GM21529 (cell line): Measurements from ENCODE around the gene TMC3.
"Not testable (repeated sequence)": the region's sequence is repeated elsewhere in the genome, so short reads cannot be mapped to it uniquely, and the experiment has no call there.

Experiments
- ATAC-seq: cut with Tn5 transposase; IDR thresholded peaks from one replicate; pipeline ENCODE4 v1.9.1; 2021; ENCODE audit not compliant: unreplicated experiment

The TMC3 gene

GRCh38 chr15:81373775-81374395 lies at the start of gene TMC3:
TSS of gene TMC3 (minus strand) at chr15:81374213. CDS start at chr15:81374077, 136 bp downstream.
- no peak for ATAC-seq

- no peak for ATAC-seq
Observed at GRCh38 chr15:81421461-81421860, 47.4 kb upstream of the TMC3 start.

- no peak for ATAC-seq
Observed at GRCh38 chr15:81419332-81419943, 45.4 kb upstream of the TMC3 start.

- ATAC-seq = no peak
Observed at GRCh38 chr15:81418891-81419290, 44.9 kb upstream of the TMC3 start.

GRCh38 chr15:81418444-81418843 lies 44.4 kb upstream of the TMC3 start:
- no peak for ATAC-seq

- ATAC-seq = not testable (repeated sequence)
Observed at GRCh38 chr15:81414274-81414968, 40.4 kb upstream of the TMC3 start.

- no peak for ATAC-seq
Observed at GRCh38 chr15:81413851-81414250, 39.8 kb upstream of the TMC3 start.

- ATAC-seq = no peak
Observed at GRCh38 chr15:81411969-81412633, 38.1 kb upstream of the TMC3 start.

- no peak for ATAC-seq
Observed at GRCh38 chr15:81411051-81411450, 37.0 kb upstream of the TMC3 start.

GRCh38 chr15:81410318-81410753 lies 36.3 kb upstream of the TMC3 start:
- ATAC-seq = no peak

- no peak for ATAC-seq
Observed at GRCh38 chr15:81407718-81408117, 33.7 kb upstream of the TMC3 start.

GRCh38 chr15:81407176-81407575 lies 33.2 kb upstream of the TMC3 start:
- no peak for ATAC-seq

GRCh38 chr15:81400640-81401236 lies 26.7 kb upstream of the TMC3 start:
- ATAC-seq = no peak

- no peak for ATAC-seq
Observed at GRCh38 chr15:81398910-81399551, 25.0 kb upstream of the TMC3 start.

- ATAC-seq = no peak
Observed at GRCh38 chr15:81398456-81398855, 24.4 kb upstream of the TMC3 start.

GRCh38 chr15:81394603-81395002 lies 20.6 kb upstream of the TMC3 start:
- no peak for ATAC-seq

GRCh38 chr15:81391657-81392056 lies 17.6 kb upstream of the TMC3 start:
- ATAC-seq = no peak

GRCh38 chr15:81388436-81388770 lies 14.4 kb upstream of the TMC3 start:
- ATAC-seq = no peak

- no peak for ATAC-seq
Observed at GRCh38 chr15:81387621-81388435, 13.8 kb upstream of the TMC3 start.

- no peak for ATAC-seq
Observed at GRCh38 chr15:81386947-81387346, 12.9 kb upstream of the TMC3 start.
